ENCODE results near the gene NTNG2.

The NTNG2 gene

GRCh38 chr9:132250324-132251262 lies 88.7 kb downstream of the NTNG2 start:
- TF ChIP-seq CTCF (IDR thresholded peaks at IDR 0.05), result no peak
- Histone ChIP-seq H3K9me3 (ENCODE audit: control insufficient read depth, low read length) (no peaks in the 10 kb centered on the region), H2AFZ (no peak overlapping the region), H3K27ac (no peak overlapping the region), H3K4me2 (ENCODE audit: low read length) (no peak overlapping the region), H3K4me1 (no peaks in the 10 kb centered on the region), H3K79me2 (no peaks in the 10 kb centered on the region), H3K9ac (no peak overlapping the region), H3K4me3 (ENCODE audit: low read depth, low read length) (no peak overlapping the region), H3K27me3 (ENCODE audit: control insufficient read depth, insufficient read depth, low read length) (no peaks in the 10 kb centered on the region), H3K36me3 (ENCODE audit: control insufficient read depth, insufficient read depth, low read length) (no peaks in the 10 kb centered on the region)

- Histone ChIP-seq H3K36me3 (ENCODE audit: control insufficient read depth, insufficient read depth, low read length) (no peaks in the 10 kb centered on the region), H3K4me2 (ENCODE audit: low read length) (no peak overlapping the region), H3K9me3 (ENCODE audit: control insufficient read depth, low read length) (no peaks in the 10 kb centered on the region), H2AFZ (no peak overlapping the region), H3K27me3 (ENCODE audit: control insufficient read depth, insufficient read depth, low read length) (no peaks in the 10 kb centered on the region), H3K9ac (no peak overlapping the region), H3K79me2 (no peaks in the 10 kb centered on the region), H3K4me1 (no peaks in the 10 kb centered on the region), H3K4me3 (ENCODE audit: low read depth, low read length) (no peak overlapping the region), H3K27ac (no peak overlapping the region)
- TF ChIP-seq CTCF (IDR thresholded peaks at IDR 0.05), result no peak
Measured at GRCh38 chr9:132260846-132261245, 99.0 kb downstream of the NTNG2 start.

GRCh38 chr9:132266017-132266416 lies 104.2 kb downstream of the NTNG2 start:
- Histone ChIP-seq H3K4me1 (no peaks in the 10 kb centered on the region), H2AFZ (no peak overlapping the region), H3K9me3 (ENCODE audit: control insufficient read depth, low read length) (no peaks in the 10 kb centered on the region), H3K27ac (no peak overlapping the region), H3K9ac (no peak overlapping the region), H3K4me2 (ENCODE audit: low read length) (no peak overlapping the region), H3K27me3 (ENCODE audit: control insufficient read depth, insufficient read depth, low read length) (no peaks in the 10 kb centered on the region), H3K36me3 (ENCODE audit: control insufficient read depth, insufficient read depth, low read length) (no peaks in the 10 kb centered on the region), H3K4me3 (ENCODE audit: low read depth, low read length) (no peak overlapping the region), H3K79me2 (no peaks in the 10 kb centered on the region)
- TF ChIP-seq CTCF (IDR thresholded peaks at IDR 0.05), result no peak

- H3K36me3 ChIP-seq (ENCODE audit: control insufficient read depth, insufficient read depth, low read length), result no peaks in the 10 kb centered on the region
Measured at GRCh38 chr9:132267660-132268059, 105.8 kb downstream of the NTNG2 start.

More at GRCh38 chr9:132267660-132268059, 105.8 kb downstream of the NTNG2 start:
- Histone ChIP-seq H2AFZ (no peak overlapping the region), H3K4me2 (ENCODE audit: low read length) (no peak overlapping the region), H3K27ac (no peak overlapping the region), H3K9ac (no peak overlapping the region), H3K4me3 (ENCODE audit: low read depth, low read length) (no peak overlapping the region), H3K79me2 (no peaks in the 10 kb centered on the region), H3K9me3 (ENCODE audit: control insufficient read depth, low read length) (no peaks in the 10 kb centered on the region), H3K4me1 (no peaks in the 10 kb centered on the region), H3K27me3 (ENCODE audit: control insufficient read depth, insufficient read depth, low read length) (no peaks in the 10 kb centered on the region)
- no peak for TF ChIP-seq CTCF (IDR thresholded peaks at IDR 0.05)
